OCI-LY3 (cell line): Measurements from ENCODE around the gene OGA.

Experiments
- EZH2phosphoT487 ChIP-seq: fragments of 200-600 bp; shearing (Covaris generic); IDR thresholded peaks from 2 replicates; pipeline ENCODE4 v1.6.1; 2018; ENCODE audit warnings: antibody characterized with exemption, mixed run types, low read depth
- TF ChIP-seq, protein P1 (sequence below): fragments of 200-600, 300-600 bp; sonication (generic); IDR thresholded peaks from 2 replicates; pipeline ENCODE4 v1.5.1; 2014; ENCODE audit warnings: antibody characterized with exemption, low read length, low read depth

DNA sequence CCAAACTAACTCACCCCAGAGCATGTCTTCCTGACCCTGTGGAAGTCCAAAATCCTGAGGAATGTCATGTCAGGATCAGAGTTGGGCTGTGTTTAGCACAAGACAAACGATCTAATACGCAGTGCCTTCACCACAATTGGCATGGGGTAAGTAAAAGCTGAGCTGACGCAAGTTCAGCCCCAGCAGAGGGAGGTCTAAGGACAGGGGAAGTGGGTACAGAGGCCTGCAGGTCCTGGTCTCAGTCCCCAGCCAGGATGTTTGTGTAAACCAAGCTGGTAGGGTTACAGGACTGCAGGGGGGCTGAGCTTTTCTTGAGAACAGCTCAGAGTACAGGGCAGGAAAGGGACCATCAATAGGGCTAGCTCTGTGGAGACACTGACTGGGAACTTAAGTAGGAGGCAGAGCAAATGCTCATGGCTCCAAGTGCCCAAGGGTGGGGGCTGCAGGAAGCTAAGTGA is 30.7 kb upstream of the OGA start:
- TF ChIP-seq, protein P1, sequence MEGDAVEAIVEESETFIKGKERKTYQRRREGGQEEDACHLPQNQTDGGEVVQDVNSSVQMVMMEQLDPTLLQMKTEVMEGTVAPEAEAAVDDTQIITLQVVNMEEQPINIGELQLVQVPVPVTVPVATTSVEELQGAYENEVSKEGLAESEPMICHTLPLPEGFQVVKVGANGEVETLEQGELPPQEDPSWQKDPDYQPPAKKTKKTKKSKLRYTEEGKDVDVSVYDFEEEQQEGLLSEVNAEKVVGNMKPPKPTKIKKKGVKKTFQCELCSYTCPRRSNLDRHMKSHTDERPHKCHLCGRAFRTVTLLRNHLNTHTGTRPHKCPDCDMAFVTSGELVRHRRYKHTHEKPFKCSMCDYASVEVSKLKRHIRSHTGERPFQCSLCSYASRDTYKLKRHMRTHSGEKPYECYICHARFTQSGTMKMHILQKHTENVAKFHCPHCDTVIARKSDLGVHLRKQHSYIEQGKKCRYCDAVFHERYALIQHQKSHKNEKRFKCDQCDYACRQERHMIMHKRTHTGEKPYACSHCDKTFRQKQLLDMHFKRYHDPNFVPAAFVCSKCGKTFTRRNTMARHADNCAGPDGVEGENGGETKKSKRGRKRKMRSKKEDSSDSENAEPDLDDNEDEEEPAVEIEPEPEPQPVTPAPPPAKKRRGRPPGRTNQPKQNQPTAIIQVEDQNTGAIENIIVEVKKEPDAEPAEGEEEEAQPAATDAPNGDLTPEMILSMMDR: no peak
- no peak for TF ChIP-seq EZH2phosphoT487
